Fibroblast of mammary gland (primary cell): ENCODE measurements around the gene INPP4B.

Experiments used
- DNase-seq: peaks from one replicate; pipeline ENCODE4 v3.0.0-alpha.2; 2010; ENCODE audit warnings: low read depth
- H3K4me3 ChIP-seq: 2 replicates; pipeline ENCODE4 v1.5.1; 2011; ENCODE audit warnings: low read depth, mild to moderate bottlenecking, low read length, moderate library complexity; ENCODE audit not compliant: control insufficient read depth
- TF ChIP-seq, protein P1 (sequence below): conservative IDR thresholded peaks from 2 replicates; pipeline ENCODE4 v1.5.1; 2011; ENCODE audit warnings: low read depth, low read length, inconsistent platforms; ENCODE audit not compliant: control insufficient read depth, insufficient read depth

The INPP4B gene

DNA sequence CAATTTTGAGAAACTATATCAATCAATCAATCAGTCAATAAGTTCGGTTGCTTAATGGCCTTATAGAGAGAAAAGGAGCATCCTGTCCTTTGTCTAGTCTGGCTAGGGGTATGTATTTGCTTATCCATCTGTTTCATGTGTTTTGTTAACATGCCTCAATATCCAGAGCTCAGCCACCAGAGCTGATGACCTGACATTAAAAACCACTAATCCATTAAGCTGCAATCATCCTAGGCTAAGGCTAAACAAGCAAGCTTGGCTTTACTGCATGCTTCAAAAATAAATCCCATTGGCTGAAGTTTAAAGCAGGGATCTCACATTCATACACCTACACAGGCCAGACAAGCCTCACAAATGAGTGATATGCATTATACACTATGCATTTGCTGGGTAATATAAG lies 139.7 kb downstream of the INPP4B start:
- H3K4me3 ChIP-seq: no peak overlapping the region
- TF ChIP-seq, protein P1, sequence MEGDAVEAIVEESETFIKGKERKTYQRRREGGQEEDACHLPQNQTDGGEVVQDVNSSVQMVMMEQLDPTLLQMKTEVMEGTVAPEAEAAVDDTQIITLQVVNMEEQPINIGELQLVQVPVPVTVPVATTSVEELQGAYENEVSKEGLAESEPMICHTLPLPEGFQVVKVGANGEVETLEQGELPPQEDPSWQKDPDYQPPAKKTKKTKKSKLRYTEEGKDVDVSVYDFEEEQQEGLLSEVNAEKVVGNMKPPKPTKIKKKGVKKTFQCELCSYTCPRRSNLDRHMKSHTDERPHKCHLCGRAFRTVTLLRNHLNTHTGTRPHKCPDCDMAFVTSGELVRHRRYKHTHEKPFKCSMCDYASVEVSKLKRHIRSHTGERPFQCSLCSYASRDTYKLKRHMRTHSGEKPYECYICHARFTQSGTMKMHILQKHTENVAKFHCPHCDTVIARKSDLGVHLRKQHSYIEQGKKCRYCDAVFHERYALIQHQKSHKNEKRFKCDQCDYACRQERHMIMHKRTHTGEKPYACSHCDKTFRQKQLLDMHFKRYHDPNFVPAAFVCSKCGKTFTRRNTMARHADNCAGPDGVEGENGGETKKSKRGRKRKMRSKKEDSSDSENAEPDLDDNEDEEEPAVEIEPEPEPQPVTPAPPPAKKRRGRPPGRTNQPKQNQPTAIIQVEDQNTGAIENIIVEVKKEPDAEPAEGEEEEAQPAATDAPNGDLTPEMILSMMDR: no peak

DNA sequence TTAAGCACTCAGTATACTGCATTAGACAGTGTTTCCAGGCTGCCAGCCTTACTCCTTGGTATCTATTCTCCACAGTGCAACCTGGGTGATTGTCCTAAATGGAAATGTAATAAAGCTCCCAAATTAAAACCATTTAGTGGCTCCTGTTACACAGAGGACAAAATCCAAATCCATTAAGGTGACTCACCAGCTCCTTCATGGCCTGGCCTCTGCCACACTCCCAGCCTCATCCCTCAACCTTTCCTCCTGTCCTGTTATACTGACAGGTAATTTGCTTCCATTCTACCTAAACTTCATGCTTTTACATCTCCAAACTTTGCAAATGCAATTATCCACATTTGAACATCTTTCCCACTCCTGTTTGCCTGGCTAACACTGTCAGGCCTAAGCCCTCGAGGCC lies 140.3 kb downstream of the INPP4B start:
- TF ChIP-seq, protein P1: no peak
- H3K4me3 ChIP-seq: no peak overlapping the region
- no peak for DNase-seq

More for the DNA sequence above, 139.7 kb downstream of the INPP4B start:
- no peak for DNase-seq

DNA sequence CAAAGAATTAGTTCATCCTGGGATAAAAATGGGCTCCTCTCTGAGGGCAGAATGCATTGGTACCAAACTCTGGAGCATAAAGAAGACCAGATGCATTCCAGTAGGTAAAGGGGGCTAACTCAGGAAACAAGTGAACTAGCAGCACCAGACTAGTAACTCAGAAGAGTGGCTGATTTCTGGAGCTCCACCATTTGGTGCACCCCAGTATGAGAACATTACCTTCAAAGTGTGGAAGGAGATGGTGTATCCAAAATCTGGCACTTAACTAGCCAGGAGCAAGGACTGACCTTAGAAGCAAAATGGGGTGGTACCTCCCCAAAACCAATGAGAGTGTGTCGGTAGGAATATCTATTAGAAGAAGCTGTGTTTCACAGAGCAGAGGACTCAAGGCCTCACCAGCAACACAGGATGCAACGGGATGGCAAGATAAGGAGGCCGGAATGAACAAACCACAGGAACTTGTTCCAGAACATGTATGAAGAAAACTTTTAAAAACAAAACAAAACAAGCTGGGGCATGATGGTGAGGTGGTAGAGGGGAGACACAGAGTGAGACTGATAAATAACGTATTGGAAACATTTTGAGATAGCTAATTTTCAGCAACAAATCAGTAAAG lies 142.3 kb downstream of the INPP4B start:
- no peak overlapping the region for H3K4me3 ChIP-seq
- DNase-seq: no peak
- TF ChIP-seq, protein P1: no peak

DNA sequence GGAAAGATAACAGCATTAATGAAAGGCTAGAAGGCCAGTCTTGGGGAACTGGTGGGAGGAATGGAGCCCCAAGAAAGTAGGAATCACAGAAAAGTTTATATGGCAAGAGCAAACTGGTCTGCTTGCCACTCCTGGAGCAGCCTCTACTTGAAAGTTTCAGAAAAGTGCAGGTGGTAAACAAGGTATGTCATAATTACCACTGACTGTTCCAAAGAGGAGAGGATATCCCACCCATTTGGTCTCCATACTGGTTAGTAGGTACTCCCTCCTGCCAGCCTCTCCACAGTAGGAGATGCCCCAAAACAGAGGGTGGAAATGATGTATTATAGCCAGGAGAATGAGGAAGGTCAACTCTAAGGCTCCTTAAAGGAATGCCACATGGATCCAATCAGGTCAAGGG lies 145.1 kb downstream of the INPP4B start:
- TF ChIP-seq, protein P1: no peak
- no peak overlapping the region for H3K4me3 ChIP-seq
- no peak for DNase-seq

DNA sequence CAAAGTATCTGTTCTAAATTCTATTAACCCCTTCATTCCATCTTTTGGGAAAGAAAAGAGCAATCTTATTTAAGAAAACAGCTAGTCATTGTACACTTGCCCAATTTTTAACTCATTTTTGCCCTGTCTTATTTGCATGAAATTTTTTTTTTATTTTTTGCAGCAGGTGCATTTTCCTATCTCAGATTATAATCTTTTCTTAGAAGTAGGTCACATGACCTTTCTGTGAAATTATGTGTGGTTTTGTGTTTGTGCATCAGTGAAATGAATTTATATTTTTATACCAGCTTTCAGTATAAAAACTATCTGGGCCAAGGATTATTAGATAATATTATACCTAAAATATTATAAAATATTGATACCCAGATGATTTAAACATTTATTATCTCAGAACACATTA lies 145.6 kb downstream of the INPP4B start:
- no peak for DNase-seq
- TF ChIP-seq, protein P1: no peak
- no peak overlapping the region for H3K4me3 ChIP-seq

DNA sequence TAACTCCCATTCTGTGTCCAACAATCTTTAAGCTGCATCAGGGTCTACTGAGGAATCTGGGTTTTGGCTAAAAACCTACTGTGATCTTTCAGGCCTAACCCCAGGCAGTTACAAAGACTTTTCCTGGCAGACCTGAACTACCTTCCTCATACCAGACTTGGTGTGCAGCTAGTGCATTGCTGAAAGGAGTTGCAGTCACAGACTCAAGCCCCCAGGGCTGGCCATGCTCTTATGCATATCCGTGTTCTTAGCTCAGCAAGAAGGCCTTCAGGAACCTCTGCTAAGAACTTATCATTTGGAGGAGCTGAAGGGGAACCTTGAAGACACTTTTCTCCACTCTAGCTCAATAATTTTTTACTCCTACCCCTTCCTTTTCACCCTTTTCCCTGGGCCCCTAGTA lies 147.5 kb downstream of the INPP4B start:
- DNase-seq: no peak
- TF ChIP-seq, protein P1: no peak
- no peak overlapping the region for H3K4me3 ChIP-seq

DNA sequence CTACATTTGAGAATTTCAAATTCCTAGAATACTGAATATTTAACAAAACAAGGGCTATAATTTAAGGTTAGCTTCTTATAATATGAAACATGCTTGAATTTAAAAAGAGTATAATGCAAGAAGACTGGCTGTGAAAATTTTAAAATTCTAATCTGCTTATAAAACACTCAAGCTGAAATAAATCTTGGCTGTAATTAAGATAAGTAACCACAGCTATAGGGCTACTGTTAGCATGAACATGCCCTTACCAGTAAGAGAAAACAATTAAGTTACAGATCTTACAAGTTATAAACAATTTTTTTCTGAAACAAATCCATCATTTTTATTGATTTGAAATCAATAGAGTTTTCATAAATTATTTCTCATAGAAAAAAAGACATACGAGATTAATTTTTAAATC lies 148.2 kb downstream of the INPP4B start:
- no peak for DNase-seq
- TF ChIP-seq, protein P1: no peak
- H3K4me3 ChIP-seq: no peak overlapping the region
